CD4-positive, alpha-beta T cell treated with Interleukin-17A for 4 hours (primary cell): ENCODE results near the gene FOXRED1.
A peak's percentile ranks its signal among the peaks of the same experiment; 100 is the strongest.
"Not testable (repeated sequence)": the region's sequence is repeated elsewhere in the genome, so short reads cannot be mapped to it uniquely, and the experiment has no call there.

ENCODE experiments used
- DNase-seq: peaks from one replicate; pipeline ENCODE4 v3.0.0-alpha.2; 2020; ENCODE audit warnings: mixed read lengths

Gene FOXRED1

DNA sequence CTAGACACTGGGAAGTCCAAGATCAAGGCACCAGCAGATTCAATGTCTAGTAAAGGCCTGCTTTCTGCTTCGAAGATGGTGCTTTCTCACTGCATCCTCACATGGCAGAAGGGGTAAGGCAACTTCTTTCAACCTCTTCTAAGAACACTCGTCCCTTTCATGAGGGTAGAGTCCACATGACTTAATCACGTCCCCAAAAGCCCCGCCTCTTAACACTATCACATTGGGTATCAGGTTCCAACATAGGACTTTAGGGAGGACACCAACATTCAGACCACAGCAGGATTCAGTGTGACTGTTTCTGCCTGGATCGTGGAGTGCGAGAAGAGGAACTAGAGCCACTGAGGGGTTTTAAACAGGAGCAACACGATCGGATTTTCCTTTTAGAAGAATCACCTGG, 10.2 kb downstream of the FOXRED1 start:
- no peak for DNase-seq

- DNase-seq, result peak; percentile 22
These were observed 11.6 kb downstream of the FOXRED1 start for GRCh38 chr11:126280595-126280994.

- DNase-seq, result no peak
These were observed 12.3 kb downstream of the FOXRED1 start for GRCh38 chr11:126281245-126281644.

GRCh38 chr11:126281666-126282175, 12.8 kb downstream of the FOXRED1 start:
- DNase-seq, result no peak

DNA sequence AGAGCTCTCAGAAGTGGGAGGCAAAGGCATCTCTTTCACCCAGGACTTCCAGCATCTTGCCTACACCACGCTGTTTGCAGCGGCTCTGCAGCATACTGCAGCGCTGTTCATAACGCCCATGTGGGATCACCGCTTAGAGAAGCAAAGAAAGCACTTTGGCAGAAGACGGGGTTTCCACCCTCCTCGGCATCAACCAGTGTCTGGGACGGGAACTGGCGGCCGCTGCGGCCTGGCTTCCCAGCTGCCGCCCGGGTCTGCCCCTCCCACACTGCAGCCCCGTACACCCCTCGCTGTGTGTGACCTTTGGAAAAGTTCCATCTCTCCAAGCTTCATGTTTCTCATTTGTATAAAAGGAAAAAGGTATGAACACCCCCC, 13.4 kb downstream of the FOXRED1 start:
- peak; percentile 63 for DNase-seq

- peak; percentile 72 for DNase-seq
These were observed 14.0 kb downstream of the FOXRED1 start, which contains the start of gene TIRAP for GRCh38 chr11:126282736-126283591. Gene TIRAP, plus strand, starts transcription at chr11:126283093. Its CDS starts 7,802 bp downstream, at chr11:126290895.

DNA sequence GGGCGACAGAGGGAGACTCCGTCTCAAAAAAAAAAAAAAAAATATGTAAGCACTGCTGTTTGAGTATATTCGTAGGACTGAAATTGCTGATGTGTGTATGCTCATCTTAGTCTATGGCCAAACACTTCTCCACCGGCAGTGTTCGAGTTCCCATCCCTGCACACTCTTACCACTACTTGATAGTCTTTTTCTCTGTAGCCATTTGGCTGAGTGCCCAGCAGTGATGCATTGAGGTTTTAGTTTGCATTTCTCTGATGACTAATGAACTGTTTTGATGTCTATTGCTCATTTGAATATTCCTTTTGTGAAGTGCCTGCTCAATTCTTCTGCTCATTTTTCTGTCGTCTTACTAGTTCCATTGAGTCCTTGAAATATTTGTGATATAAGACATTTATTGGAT, 15.9 kb downstream of the FOXRED1 start:
- DNase-seq, result peak; percentile 90

- DNase-seq, result no peak
These were observed 19.3 kb downstream of the FOXRED1 start for GRCh38 chr11:126288237-126288636.

- no peak for DNase-seq
These were observed 21.9 kb downstream of the FOXRED1 start for GRCh38 chr11:126290887-126291286.

DNA sequence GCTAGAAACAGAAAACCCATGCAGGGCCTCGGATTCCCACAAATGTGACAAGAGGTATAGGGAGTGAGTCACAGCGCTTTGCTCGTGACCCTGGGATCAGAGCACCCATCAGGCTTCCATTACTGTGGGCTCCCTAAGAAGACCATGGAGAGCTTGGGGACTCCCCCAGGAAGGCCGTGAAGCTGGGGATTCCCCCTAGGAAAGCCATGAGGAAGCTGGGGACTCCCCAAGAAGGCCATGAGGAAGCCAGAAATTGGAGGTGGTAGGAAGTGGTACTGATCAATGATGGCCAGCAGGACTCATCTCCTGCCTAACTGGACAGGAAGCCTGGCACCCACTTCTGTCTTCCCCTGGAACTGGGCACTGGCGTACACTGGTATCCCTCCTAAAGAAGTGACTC, 24.8 kb downstream of the FOXRED1 start:
- no peak for DNase-seq

DNA sequence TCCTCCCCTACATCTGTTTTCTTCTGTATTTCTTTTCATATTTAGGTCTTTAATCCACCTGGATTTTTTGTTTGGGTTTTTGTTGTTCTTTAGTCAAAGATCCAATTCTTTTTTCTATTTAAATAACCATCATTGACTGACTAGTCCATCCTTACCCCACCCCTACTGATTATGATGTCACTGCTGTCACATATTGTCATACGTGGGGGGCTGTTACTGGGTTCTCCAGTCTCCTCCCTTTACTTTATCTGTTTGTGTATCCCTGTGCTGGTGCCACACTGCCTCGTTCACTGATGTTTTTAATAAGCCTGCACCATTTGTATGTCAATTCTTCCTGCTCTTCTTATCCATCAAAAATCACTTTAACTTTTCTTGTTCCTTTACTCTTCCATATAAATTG, 28.1 kb downstream of the FOXRED1 start:
- no peak for DNase-seq

DNA sequence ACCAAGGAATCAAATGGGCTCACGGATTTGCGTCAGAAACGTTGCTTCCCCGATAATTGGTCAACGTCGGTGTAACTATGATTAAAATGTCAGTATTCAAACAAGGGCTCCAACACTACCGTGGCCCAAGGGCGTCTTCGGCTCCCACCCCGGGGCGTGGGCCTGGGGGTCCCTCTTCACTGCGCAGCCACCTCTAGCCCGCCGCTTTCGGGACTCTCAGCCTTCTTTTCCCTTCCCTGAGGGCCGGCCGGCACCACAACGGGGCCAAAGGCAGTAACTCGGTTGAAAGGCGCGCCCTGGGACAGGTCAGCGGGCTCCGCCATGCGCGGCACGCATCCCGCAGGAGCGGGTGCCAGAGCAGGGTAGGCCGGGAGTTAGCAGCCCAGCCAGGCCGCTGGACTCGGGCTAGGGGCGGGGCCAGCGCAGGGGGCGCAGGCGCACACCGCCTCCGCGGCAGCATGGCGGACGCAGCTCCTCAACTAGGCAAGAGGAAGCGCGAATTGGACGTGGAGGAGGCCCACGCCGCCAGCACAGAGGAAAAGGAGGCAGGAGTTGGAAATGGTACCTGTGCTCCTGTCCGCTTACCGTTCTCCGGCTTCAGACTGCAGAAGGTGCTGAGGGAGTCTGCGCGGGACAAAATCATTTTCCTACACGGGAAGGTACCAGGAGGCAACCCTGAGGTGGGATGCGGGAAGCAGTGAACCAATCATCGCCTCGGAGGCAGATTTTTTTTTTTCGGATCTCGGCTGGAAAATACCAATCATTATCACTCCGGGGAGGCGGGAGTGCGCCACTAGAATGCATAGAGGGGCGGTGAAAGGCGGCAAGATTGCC, 34.9 kb downstream of the FOXRED1 start, which contains the start of gene DCPS:
TSS of gene DCPS (plus strand) at position 438 of the 834 bp plus-strand sequence. CDS start at position 459, 21 bp downstream.
- DNase-seq, result peak; percentile 90

DNA sequence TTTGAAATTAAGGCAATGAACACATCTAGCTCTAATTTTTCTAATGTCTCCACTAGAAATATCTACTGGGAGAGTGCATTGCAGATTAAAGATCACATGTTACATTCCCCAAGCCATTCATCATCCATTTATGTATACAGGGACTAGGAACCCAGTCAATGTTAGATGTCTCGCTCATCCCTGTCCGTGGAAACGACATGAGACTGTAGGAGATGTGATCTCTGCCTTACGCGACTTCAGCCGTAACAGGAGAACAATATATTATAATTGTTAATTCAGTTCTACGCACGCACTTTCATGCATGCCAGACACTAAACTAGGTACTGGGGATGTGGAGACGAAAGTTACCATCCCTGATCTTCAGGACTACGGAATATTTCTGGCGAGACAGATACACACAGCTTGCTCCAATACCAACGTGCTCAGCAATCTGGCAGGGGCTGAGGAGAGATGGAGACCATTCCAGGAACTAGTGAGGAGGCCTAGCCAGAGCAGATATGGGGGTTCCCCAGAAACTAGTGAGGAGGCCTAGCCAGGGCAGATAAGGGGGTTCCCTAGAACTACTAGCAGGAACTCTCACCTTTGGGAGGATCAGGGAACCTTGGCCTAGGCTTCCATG, 35.6 kb downstream of the FOXRED1 start:
- DNase-seq, result no peak

DNA sequence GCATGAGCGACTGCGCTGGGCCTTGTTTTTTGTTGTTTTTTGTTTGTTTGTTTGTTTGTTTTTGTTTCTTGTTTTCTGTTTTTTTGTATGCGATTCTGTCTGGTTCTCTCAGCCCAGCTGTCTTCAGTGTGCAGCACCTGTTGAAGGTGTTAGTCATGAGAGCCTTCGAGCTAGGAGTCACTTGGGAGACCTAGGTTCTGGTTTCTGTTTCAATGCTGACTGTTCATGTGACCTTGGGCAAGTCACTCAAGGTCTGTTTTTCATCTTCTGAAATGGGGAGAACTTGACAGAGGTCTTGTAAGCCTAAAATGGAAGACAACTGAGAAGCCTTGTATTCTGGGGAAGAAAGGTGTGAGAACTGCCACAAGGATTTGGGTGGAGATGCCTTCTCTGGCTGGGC, 36.7 kb downstream of the FOXRED1 start:
- no peak for DNase-seq

- peak; percentile 26 for DNase-seq
These were observed 38.8 kb downstream of the FOXRED1 start for GRCh38 chr11:126307706-126308105.

DNA sequence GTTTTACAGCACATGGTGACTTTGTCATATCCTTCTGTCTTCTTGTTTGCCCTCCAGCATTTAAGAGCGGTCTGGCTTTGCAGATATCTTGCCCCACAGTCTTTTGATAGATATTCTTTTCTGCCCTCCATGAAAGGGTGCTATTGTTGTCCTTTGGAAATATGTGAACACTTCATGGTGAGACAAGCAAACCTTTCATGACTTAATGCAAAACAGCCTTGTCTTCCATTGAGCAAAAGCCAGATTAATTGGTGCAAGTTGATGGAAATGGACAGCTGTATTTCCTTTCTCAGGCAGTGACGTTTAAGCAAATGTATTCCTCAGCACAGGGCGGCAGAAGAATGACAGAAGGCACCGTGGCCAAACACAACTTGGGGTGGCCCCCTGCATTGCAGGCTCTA, 39.3 kb downstream of the FOXRED1 start:
- no peak for DNase-seq

DNA sequence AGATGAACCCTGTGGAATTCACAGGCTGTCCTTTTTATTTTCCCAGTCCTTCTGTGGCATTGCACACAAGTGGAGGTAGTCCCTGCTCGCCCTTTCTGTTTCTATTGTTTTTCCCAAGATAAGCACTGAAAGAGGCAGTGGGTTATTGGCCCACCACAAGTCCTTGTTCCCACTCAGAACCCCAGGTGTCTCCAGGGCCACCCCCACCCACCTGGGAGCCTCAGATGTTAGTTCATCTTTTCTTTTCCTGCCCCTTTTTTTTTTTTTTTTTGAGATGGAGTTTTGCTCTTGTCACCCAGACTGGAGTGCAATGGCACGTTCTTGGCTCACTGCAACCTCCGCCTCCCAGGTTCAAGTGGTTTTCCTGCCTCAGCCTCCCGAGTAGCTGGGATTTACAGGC, 39.8 kb downstream of the FOXRED1 start:
- not testable (repeated sequence) for DNase-seq

DNA sequence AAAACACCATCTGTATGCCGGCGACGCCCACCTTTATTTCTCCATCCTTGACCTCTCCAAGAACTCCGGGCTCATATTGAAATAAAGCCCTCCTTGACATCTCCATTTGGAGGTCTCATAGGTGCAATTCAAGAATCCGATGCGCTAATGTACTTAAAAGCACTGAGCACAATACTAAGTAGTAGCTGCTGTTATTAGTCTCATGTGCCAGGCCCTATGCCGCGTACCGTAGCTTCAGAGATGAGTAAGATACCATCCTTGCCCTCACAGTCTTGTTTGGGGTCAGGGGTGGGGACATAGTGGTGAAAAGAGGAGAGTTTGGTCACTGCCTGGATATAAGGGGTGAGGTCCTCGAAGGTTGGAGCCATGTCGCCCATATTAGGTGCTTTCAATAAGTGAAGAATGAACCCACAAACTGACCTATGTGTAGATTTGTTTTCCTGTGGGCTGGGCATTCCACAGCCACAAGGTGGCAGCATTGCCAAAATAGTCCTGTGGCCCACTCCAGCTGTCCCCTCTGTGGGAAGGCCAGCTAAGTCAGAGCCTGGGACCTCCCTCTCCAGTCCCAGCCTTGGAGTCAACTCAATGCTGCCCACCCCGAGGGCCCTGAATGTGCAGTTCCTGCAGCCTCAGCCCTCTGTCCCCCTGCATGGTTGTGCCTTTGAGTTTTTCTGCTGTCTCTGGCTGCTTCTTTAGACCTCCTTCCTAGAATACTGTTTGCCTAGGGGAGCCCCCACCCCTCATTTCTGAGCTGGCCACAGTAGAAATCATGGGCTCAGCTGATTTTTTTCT, 41.4 kb downstream of the FOXRED1 start:
- DNase-seq, result peak; percentile 72

- no peak for DNase-seq
These were observed 42.0 kb downstream of the FOXRED1 start for GRCh38 chr11:126310992-126311310.

DNA sequence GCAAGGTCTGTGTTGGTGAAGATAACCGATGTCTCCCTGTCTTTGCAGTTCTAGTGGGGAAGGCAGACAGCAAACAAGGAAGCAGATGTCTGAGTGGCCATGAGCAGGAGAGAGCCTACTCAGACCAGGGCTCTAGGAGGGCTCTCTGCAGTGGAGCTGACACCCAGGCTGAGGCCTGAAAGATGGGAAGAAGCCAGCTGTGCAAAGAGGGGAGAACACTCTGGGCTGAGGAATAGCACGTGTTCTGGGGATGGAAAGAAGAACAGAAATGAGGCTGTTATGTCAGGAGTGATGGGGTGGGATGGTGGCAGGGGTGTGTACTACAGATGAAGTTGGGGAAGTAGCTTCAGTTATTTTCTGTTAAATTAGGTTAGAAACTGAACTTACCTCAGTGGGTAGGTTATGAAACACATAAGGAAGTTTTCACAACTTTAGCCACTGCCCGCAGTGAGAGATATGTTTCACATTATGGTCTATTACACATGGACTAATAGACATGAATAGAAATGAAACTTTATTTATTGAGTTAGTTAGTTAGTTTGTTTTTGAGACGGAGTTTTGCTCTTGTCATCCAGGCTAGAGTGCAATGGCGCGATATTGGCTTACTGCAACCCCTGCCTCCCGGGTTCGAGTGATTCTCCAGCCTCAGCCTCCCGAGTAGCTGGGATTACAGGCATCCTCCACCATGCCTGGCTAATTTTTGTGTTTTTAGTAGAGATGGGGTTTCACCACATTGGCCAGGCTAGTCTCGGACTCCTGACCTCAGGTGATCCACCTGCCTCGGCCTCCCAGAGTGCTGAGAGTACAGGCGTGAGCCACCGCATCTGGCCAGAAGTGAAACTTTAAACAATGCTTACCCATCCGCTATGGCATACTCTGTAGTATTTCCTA, 42.7 kb downstream of the FOXRED1 start:
- no peak for DNase-seq

DNA sequence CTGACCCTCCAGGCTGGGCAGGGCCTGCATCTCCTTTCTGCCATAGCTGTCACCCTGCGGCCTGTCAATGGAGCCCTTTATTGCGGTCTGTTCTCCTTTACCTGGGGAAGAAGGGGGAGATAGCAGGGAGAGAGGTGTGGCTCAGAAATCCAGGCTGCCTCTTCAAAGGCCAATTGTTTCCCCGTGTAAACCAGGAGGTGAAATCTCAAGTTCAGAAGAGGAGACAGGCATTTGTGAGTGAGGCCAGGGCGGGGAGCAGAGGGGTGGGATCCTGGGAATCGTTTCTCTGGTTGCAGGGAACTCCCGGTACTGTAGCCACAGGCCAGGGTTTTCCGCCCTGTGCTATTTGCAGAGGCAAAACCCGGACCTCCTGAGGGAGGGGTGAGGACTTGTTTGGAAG, 44.0 kb downstream of the FOXRED1 start:
- no peak for DNase-seq
